ENCODE results near the gene ZFP91. TPM values are rescaled to one million over a fixed set of nuclear protein-coding genes. Genes with fewer than 3 reads are reported as not detected.

The ZFP91 gene
- polyA plus RNA-seq, 1 of the 3 experiments (the other 2 are of a cell fraction) = 12.2 TPM

- H3F3A ChIP-seq (replicated peaks; ENCODE audit: insufficient read depth) = peaks cover 8% of the 10 kb centered on the region
- no peak overlapping the region for H3K4me2 ChIP-seq
- H2AFZ ChIP-seq (ENCODE audit: low read depth) = no peak overlapping the region
- no peak overlapping the region for H3K27ac ChIP-seq (ENCODE audit: low read depth in 2 of 2, low read length in 1 of 2)
- no peak overlapping the region for H3K4me3 ChIP-seq (ENCODE audit: low read depth in 2 of 2, low read length in 1 of 2)
- H3K9ac ChIP-seq = no peak overlapping the region
- peaks cover 22 to 23% of the 10 kb centered on the region in 2 experiments for H3K36me3 ChIP-seq (replicated peaks in 1 of 2; ENCODE audit: control insufficient read depth in 1 of 2, insufficient read depth in 2 of 2, low read length in 1 of 2)
- peaks cover 33% of the 10 kb centered on the region for H4K20me1 ChIP-seq (ENCODE audit: insufficient read depth)
- H3K9me2 ChIP-seq = no peaks in the 10 kb centered on the region
- 92% methylated on average over 3 of the region's 3 CpGs for WGBS (ENCODE audit: low lambda C conversion rate)
- H3K9me3 ChIP-seq = no peaks in the 10 kb centered on the region
- ChIA-PET POLR2A (no interaction called here), CTCF (interaction anchor here (1.6 kb wide), 1 partner anchor 24 kb away, joined by 3 read pairs; no protein-coding TSS in a partner anchor)
- no peaks in the 10 kb centered on the region for H3K27me3 ChIP-seq (ENCODE audit: insufficient read depth)
- H3K79me2 ChIP-seq (ENCODE audit: insufficient read depth) = peaks cover 99% of the 10 kb centered on the region
- TF ChIP-seq SIN3A (IDR thresholded peaks at IDR 0.05; ENCODE audit: borderline replicate concordance, low read depth, low read length) (no peak), FOXJ3 (CRISPR knock-in tag; IDR thresholded peaks at IDR 0.05) (no peak), TEAD4 (IDR thresholded peaks at IDR 0.05; ENCODE audit: borderline replicate concordance, insufficient read depth) (no peak), USF1 (IDR thresholded peaks at IDR 0.05; ENCODE audit: borderline replicate concordance, low read depth) (no peak), IRF3 (IDR thresholded peaks at IDR 0.05; ENCODE audit: low read depth, low read length) (no peak), CHD2 (IDR thresholded peaks at IDR 0.05; ENCODE audit: low read length, partially characterized antibody) (no peak), MXI1 (IDR thresholded peaks at IDR 0.05; ENCODE audit: low read depth, low read length) (no peak), ELF1 (IDR thresholded peaks at IDR 0.05) (no peak)
- DNase-seq = no peak
- no peaks in the 10 kb centered on the region; a peak in 2 of 4 replicates for H3K4me1 ChIP-seq (ENCODE audit: control insufficient read depth in 1 of 2, insufficient read depth in 2 of 2, low read depth in 1 of 2, low read length in 1 of 2)
These were observed 12.8 kb downstream of the ZFP91 start for GRCh38 chr11:58591659-58592058.

GRCh38 chr11:58592760-58593472 is 14.1 kb downstream of the ZFP91 start:
- CTCF ChIA-PET = interaction anchor here (1.6 kb wide), 1 partner anchor 26 kb away, joined by 3 read pairs; no protein-coding TSS in a partner anchor
- TF ChIP-seq MAX (IDR thresholded peaks at IDR 0.05; ENCODE audit: low read depth) (no peak), MEF2A (IDR thresholded peaks at IDR 0.05; ENCODE audit: borderline replicate concordance, low read depth) (no peak), POLR2AphosphoS5 (IDR thresholded peaks at IDR 0.05; ENCODE audit: low read depth, low read length) (no peak), IRF3 (IDR thresholded peaks at IDR 0.05; ENCODE audit: low read depth, low read length) (no peak), GABPA (IDR thresholded peaks at IDR 0.05; ENCODE audit: low read depth) (no peak), RAD21 (IDR thresholded peaks at IDR 0.05; ENCODE audit: low read length) (no peak), PBX3 (IDR thresholded peaks at IDR 0.05) (no peak), JUND (IDR thresholded peaks at IDR 0.05) (no peak), NFIC (IDR thresholded peaks at IDR 0.05; ENCODE audit: borderline replicate concordance) (no peak), NRF1 (IDR thresholded peaks at IDR 0.05; ENCODE audit: low read depth, low read length) (no peak), TCF12 (IDR thresholded peaks at IDR 0.05) (no peak), CTCF (IDR thresholded peaks at IDR 0.05) (no peak), CHD2 (IDR thresholded peaks at IDR 0.05; ENCODE audit: low read length, partially characterized antibody) (no peak), TAF1 (IDR thresholded peaks at IDR 0.05; ENCODE audit: borderline replicate concordance, low read depth, low read length) (no peak), RFX5 (IDR thresholded peaks at IDR 0.05; ENCODE audit: low read length) (no peak), MXI1 (IDR thresholded peaks at IDR 0.05; ENCODE audit: low read depth, low read length) (no peak)

More at GRCh38 chr11:58592760-58593472, 14.1 kb downstream of the ZFP91 start:
- Histone ChIP-seq H3K9me2 (no peaks in the 10 kb centered on the region), H3K4me2 (no peak overlapping the region), H3F3A (replicated peaks; ENCODE audit: insufficient read depth) (peaks cover 6% of the 10 kb centered on the region), H3K4me3 (ENCODE audit: low read depth in 2 of 2, low read length in 1 of 2) (no peak overlapping the region), H3K27me3 (ENCODE audit: insufficient read depth) (no peaks in the 10 kb centered on the region), H4K20me1 (ENCODE audit: insufficient read depth) (peaks cover 41% of the 10 kb centered on the region), H3K9ac (no peak overlapping the region), H3K4me1 (ENCODE audit: control insufficient read depth in 1 of 2, insufficient read depth in 2 of 2, low read depth in 1 of 2, low read length in 1 of 2) (no peaks in the 10 kb centered on the region; a peak in 1 of 4 replicates), H3K36me3 (replicated peaks in 1 of 2; ENCODE audit: control insufficient read depth in 1 of 2, insufficient read depth in 2 of 2, low read length in 1 of 2) (peaks cover 10 to 12% of the 10 kb centered on the region in 2 experiments), H3K9me3 (no peaks in the 10 kb centered on the region), H2AFZ (ENCODE audit: low read depth) (no peak overlapping the region), H3K27ac (ENCODE audit: low read depth in 2 of 2, low read length in 1 of 2) (no peak overlapping the region), H3K79me2 (ENCODE audit: insufficient read depth) (peaks cover 99% of the 10 kb centered on the region)
- 95% methylated on average over 5 of the region's 5 CpGs for WGBS (ENCODE audit: low lambda C conversion rate)
- POLR2A ChIA-PET = no interaction called here
- DNase-seq = no peak
